NCI-H2081 treated with DMSO at 0.1 percent for 48 hours (cell line): ENCODE measurements around the gene SETBP1.

Source experiments
- DNase-seq: peaks from one replicate; lab custom pipeline; 2025; lab: John Stamatoyannopoulos, UW

The SETBP1 gene

GRCh38 chr18:45111502-45111848 is 430.8 kb downstream of the SETBP1 start:
- DNase-seq: no peak

- DNase-seq: no peak
Observed at GRCh38 chr18:45112682-45113081, 432.0 kb downstream of the SETBP1 start.

- DNase-seq: no peak
Observed at GRCh38 chr18:45116116-45116515, 435.4 kb downstream of the SETBP1 start.
